GM12872 (cell line): ENCODE measurements around the gene TRPV5.

ENCODE experiments used
- CTCF ChIP-seq: IDR thresholded peaks from 3 replicates; pipeline ENCODE4 v1.5.1; 2011; ENCODE audit warnings: low read depth, mild to moderate bottlenecking, low read length, moderate library complexity; ENCODE audit not compliant: insufficient read depth

TRPV5 gene

GRCh38 chr7:142897691-142898090, 35.9 kb downstream of the TRPV5 start:
- no peak for TF ChIP-seq CTCF

- TF ChIP-seq CTCF: no peak
These were observed 36.7 kb downstream of the TRPV5 start for GRCh38 chr7:142896741-142897379.

- no peak for TF ChIP-seq CTCF
These were observed 37.4 kb downstream of the TRPV5 start for GRCh38 chr7:142896151-142896550.

- no peak for TF ChIP-seq CTCF
These were observed 38.5 kb downstream of the TRPV5 start for GRCh38 chr7:142894985-142895593.

- TF ChIP-seq CTCF: no peak
These were observed 39.2 kb downstream of the TRPV5 start for GRCh38 chr7:142894112-142894984.

- TF ChIP-seq CTCF: no peak
These were observed 40.6 kb downstream of the TRPV5 start for GRCh38 chr7:142892951-142893350.

- no peak for TF ChIP-seq CTCF
These were observed 42.0 kb downstream of the TRPV5 start for GRCh38 chr7:142891490-142892082.
